Retinal pigment epithelial cell (primary cell): Measurements from ENCODE around the gene ERCC6.

Source experiments
- DNase-seq: peaks from one replicate; pipeline ENCODE4 v3.0.0-alpha.2; 2010; ENCODE audit warnings: low read depth
- H3K4me3 ChIP-seq: 2 replicates; pipeline ENCODE4 v1.5.1; 2011; ENCODE audit warnings: mild to moderate bottlenecking, low read length, control low read depth, moderate library complexity
- TF ChIP-seq, protein P1 (sequence below): conservative IDR thresholded peaks from 2 replicates; pipeline ENCODE4 v1.5.1; 2011; ENCODE audit warnings: low read depth, low read length, control low read depth, inconsistent platforms

Gene ERCC6

GRCh38 chr10:49505076-49505475 lies 33.8 kb downstream of the ERCC6 start:
- no peak overlapping the region for H3K4me3 ChIP-seq
- no peak for DNase-seq
- TF ChIP-seq, protein P1, sequence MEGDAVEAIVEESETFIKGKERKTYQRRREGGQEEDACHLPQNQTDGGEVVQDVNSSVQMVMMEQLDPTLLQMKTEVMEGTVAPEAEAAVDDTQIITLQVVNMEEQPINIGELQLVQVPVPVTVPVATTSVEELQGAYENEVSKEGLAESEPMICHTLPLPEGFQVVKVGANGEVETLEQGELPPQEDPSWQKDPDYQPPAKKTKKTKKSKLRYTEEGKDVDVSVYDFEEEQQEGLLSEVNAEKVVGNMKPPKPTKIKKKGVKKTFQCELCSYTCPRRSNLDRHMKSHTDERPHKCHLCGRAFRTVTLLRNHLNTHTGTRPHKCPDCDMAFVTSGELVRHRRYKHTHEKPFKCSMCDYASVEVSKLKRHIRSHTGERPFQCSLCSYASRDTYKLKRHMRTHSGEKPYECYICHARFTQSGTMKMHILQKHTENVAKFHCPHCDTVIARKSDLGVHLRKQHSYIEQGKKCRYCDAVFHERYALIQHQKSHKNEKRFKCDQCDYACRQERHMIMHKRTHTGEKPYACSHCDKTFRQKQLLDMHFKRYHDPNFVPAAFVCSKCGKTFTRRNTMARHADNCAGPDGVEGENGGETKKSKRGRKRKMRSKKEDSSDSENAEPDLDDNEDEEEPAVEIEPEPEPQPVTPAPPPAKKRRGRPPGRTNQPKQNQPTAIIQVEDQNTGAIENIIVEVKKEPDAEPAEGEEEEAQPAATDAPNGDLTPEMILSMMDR: no peak

- TF ChIP-seq, protein P1: no peak
- H3K4me3 ChIP-seq: no peak overlapping the region
Measured at GRCh38 chr10:49504528-49504927, 34.4 kb downstream of the ERCC6 start.

GRCh38 chr10:49502358-49502757 lies 36.6 kb downstream of the ERCC6 start:
- DNase-seq: no peak
- TF ChIP-seq, protein P1: no peak
- H3K4me3 ChIP-seq: no peak overlapping the region

More at GRCh38 chr10:49504528-49504927, 34.4 kb downstream of the ERCC6 start:
- no peak for DNase-seq

GRCh38 chr10:49500412-49500811 lies 38.5 kb downstream of the ERCC6 start:
- DNase-seq: no peak
- TF ChIP-seq, protein P1: no peak
- H3K4me3 ChIP-seq: no peak overlapping the region

GRCh38 chr10:49499305-49499851 lies 39.5 kb downstream of the ERCC6 start:
- no peak overlapping the region for H3K4me3 ChIP-seq
- no peak for DNase-seq
- TF ChIP-seq, protein P1: no peak

- TF ChIP-seq, protein P1: no peak
- DNase-seq: no peak
- no peak overlapping the region for H3K4me3 ChIP-seq
Measured at GRCh38 chr10:49498425-49498824, 40.5 kb downstream of the ERCC6 start.

- H3K4me3 ChIP-seq: no peak overlapping the region
- no peak for DNase-seq
- TF ChIP-seq, protein P1: no peak
Measured at GRCh38 chr10:49497358-49497757, 41.6 kb downstream of the ERCC6 start.
